Kidney (tissue), 14 donors: ENCODE measurements around the gene SLC2A3. TPM values are rescaled to one million over a fixed set of nuclear protein-coding genes. Genes with fewer than 3 reads are reported as not detected.
"Not testable (repeated sequence)": the region's sequence is repeated elsewhere in the genome, so short reads cannot be mapped to it uniquely, and the experiment has no call there.

Source experiments
- DNase-seq, 5 donors: peaks; one replicate each; pipeline ENCODE4 v3.0.0-alpha.2; 2013 to 2020
- FAIRE-seq: peaks from 2 replicates; lab custom pipeline; 2012; peaks lifted over from hg19 to GRCh38; lab: Jason Lieb, UNC
- H3K27ac ChIP-seq, 2 donors: one replicate each; pipeline ENCODE4 v1.7.0; 2013; ENCODE audit warnings: low read depth in 2 of 2, low read length in 2 of 2, inconsistent platforms in 1 of 2
- H3K27me3 ChIP-seq: one replicate; pipeline ENCODE4 v1.7.1; 2013; ENCODE audit warnings: low read length, inconsistent platforms; ENCODE audit not compliant: control insufficient read depth, insufficient read depth
- H3K36me3 ChIP-seq, 3 donors: one replicate each; pipeline versions ENCODE4 v1.7.0 to v1.7.1; 2013; ENCODE audit warnings: low read length in 3 of 3, control low read depth in 1 of 3, inconsistent platforms in 1 of 3; ENCODE audit not compliant: insufficient read depth in 3 of 3, control insufficient read depth in 2 of 3
- H3K4me1 ChIP-seq, 3 donors: one replicate each; pipeline versions ENCODE4 v1.7.0 to v1.7.1; 2013; ENCODE audit warnings: low read length in 3 of 3, inconsistent platforms in 1 of 3, low read depth in 1 of 3; ENCODE audit not compliant: control insufficient read depth in 2 of 3, insufficient read depth in 2 of 3
- H3K4me3 ChIP-seq, 3 donors: one replicate each; pipeline versions ENCODE4 v1.7.0 to v1.8.1; 2013; ENCODE audit warnings: low read length in 3 of 3, control low read depth in 1 of 3, inconsistent platforms in 1 of 3
- H3K9ac ChIP-seq, 3 donors: one replicate each; pipeline versions ENCODE4 v1.7.0 to v1.7.1; 2013; ENCODE audit warnings: low read length in 3 of 3, control low read depth in 1 of 3, inconsistent platforms in 1 of 3
- H3K9me3 ChIP-seq, 3 donors: one replicate each; pipeline versions ENCODE4 v1.7.0 to v1.7.1; 2013; ENCODE audit warnings: low read length in 3 of 3, control low read depth in 1 of 3, inconsistent platforms in 1 of 3; ENCODE audit not compliant: control insufficient read depth in 2 of 3, insufficient read depth in 1 of 3
- intact Hi-C: fragments of 100-400 bp; cut with DNase I; formaldehyde crosslinking; loops from one replicate; pipeline ENCODE4 v1.11.1; 2022
- polyA plus RNA-seq: library from polyadenylated mRNA; stranded (reverse); fragments of 350-450 nt; fragmentation: Illumina TruSeq; extraction: RNeasy Lipid Tissue Mini Kit (QIAGEN cat#74804); gene quantifications from one replicate; pipeline ENCODE4 v1.2.3, GENCODE V29; 2014; ENCODE audit warnings: low read depth, low replicate concordance; ENCODE audit not compliant: insufficient read depth
- total RNA-seq: library from RNA; stranded (reverse); fragmentation: NEBNext Ultra II Directional; extraction: Animal tissue kit (Norgen Biotek cat#: 25700); gene quantifications from one replicate; pipeline ENCODE4 v1.2.1, GENCODE V29; 2021
- TF ChIP-seq, protein P1 (sequence below): IDR thresholded peaks from 3 replicates; pipeline ENCODE4 v1.5.1; 2012; ENCODE audit warnings: mild to moderate bottlenecking, moderate library complexity, borderline replicate concordance; ENCODE audit not compliant: insufficient read depth; ENCODE audit errors: extremely low read depth
- donor health status: control.
- donor health status: control.
- donor health status: control.
- donor health status: control.
- donor health status: control.
- donor health status: DM: yes; HTN: yes; CAD: no.
- donor health status: Normal renal cell carcinoma (clear cell type).

The SLC2A3 gene
- total and polyA plus RNA-seq, 2 donors from 2014 or later, result 12.1 to 40.4 TPM

DNA sequence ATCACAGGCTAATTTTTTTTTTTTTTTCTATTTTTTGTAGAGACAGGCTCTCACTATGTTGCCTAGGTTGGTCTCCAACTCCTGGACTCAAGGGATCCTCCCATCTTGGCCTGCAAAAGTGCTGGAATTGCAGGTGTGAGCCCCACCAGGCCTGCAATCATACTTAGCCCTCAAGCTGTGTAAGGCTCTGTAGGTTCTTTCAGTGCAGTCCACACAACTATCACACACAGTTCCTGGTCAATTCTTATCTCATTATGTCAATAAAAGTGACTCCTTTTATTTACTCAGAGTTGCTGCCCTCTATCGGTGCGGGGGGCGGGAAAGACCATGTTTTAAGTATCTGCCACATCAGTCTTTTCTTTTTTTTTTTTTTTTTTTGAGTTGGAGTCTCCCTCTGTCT lies 29.0 kb downstream of the SLC2A3 start:
- H3K9me3 ChIP-seq, result no peaks in the 10 kb centered on the region
- no peaks in the 10 kb centered on the region for H3K4me1 ChIP-seq
- H3K36me3 ChIP-seq, result no peaks in the 10 kb centered on the region
- no peak for FAIRE-seq
- no peak overlapping the region for H3K4me3 ChIP-seq
- no peak overlapping the region for H3K27ac ChIP-seq
- intact Hi-C loops, result no loop called here
- TF ChIP-seq, protein P1, sequence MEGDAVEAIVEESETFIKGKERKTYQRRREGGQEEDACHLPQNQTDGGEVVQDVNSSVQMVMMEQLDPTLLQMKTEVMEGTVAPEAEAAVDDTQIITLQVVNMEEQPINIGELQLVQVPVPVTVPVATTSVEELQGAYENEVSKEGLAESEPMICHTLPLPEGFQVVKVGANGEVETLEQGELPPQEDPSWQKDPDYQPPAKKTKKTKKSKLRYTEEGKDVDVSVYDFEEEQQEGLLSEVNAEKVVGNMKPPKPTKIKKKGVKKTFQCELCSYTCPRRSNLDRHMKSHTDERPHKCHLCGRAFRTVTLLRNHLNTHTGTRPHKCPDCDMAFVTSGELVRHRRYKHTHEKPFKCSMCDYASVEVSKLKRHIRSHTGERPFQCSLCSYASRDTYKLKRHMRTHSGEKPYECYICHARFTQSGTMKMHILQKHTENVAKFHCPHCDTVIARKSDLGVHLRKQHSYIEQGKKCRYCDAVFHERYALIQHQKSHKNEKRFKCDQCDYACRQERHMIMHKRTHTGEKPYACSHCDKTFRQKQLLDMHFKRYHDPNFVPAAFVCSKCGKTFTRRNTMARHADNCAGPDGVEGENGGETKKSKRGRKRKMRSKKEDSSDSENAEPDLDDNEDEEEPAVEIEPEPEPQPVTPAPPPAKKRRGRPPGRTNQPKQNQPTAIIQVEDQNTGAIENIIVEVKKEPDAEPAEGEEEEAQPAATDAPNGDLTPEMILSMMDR, result no peak
- peak in 3 of 5 donors; percentile 15 to 46 (median 26) for DNase-seq
- H3K27me3 ChIP-seq, result no peaks in the 10 kb centered on the region
- H3K9ac ChIP-seq, result no peak overlapping the region

DNA sequence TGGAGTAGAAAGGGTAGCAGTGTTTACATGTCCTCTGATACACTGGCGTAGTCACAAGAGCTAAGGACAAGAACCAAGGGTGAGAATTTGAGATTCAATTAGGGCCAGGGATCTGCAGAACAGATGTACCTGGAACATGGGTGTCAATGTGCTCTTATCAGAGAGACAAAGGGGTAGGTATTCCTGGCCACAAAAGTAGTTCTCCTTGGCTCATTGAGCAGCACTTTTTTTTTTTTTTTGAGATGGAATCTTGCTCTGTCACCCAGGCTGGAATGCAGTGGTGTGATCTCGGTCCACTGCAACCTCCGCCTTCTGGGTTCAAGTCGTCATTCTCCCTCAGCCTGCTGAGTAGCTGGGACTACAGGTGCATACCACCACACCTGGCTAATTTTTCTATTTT lies 29.7 kb downstream of the SLC2A3 start:
- H3K4me3 ChIP-seq, H3K36me3 ChIP-seq, H3K9me3 ChIP-seq, FAIRE-seq, H3K27me3 ChIP-seq, intact Hi-C loops, H3K9ac ChIP-seq, H3K4me1 ChIP-seq, H3K27ac ChIP-seq: not testable (repeated sequence)
- DNase-seq, result peak in 1 of 5 donors; percentile 29

DNA sequence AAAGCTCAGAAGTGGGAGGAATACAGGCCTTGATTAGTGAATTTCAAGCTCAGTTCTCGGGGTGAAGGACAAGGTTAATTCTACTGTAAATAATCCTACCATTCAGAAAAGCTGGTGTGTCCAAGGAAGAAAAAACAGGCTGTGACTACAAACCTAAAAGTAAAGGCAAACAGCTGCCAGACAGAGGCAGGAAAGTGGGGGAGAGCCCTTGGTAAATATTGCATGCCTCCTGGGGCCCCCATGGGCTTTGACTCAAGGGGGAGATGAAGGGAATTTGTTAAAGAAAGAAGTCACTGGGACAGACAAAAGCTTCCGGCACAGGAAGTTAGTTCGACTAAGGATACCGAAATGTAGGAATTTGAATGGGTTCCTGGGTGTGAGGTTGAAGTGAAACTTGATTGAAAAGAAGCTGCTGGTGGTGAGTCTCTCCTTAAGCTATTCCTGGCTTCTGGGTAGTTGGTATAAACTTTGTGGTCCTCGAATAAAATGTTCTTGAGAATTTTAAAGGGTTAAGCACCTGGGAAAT lies 30.3 kb downstream of the SLC2A3 start:
- DNase-seq, result peak in 3 of 5 donors; percentile 39 to 86 (median 85)
- H3K36me3 ChIP-seq, H3K9me3 ChIP-seq, H3K9ac ChIP-seq, FAIRE-seq, H3K27ac ChIP-seq, H3K27me3 ChIP-seq, H3K4me1 ChIP-seq, intact Hi-C loops, H3K4me3 ChIP-seq: not testable (repeated sequence)

DNA sequence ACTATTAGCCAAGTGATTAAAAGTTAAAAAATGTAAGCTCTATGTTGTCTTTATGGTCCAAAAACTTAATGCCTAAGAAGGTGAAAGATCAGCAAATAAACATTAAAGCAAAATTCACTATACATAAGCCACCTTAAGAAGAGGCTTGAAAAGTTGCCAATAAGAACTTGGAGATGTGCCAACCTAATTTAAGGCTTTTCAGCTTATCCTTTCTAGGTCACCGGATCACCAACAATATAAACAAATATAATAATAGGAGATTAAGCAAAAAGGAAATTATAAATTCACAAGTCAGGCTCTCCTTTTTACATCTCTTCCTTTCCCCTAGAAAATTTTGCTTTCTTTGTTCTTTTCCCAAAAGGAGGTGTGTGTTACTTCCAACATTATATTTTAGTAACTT lies 30.9 kb downstream of the SLC2A3 start:
- Histone ChIP-seq H3K36me3 (no peaks in the 10 kb centered on the region), H3K27ac (no peak overlapping the region), H3K4me1 (no peaks in the 10 kb centered on the region), H3K27me3 (no peaks in the 10 kb centered on the region), H3K9me3 (no peaks in the 10 kb centered on the region), H3K9ac (no peak overlapping the region), H3K4me3 (no peak overlapping the region)
- no peak for FAIRE-seq
- TF ChIP-seq, protein P1, result no peak
- intact Hi-C loops, result no loop called here
- DNase-seq, result peak in 2 of 5 donors; percentile 73 to 75

DNA sequence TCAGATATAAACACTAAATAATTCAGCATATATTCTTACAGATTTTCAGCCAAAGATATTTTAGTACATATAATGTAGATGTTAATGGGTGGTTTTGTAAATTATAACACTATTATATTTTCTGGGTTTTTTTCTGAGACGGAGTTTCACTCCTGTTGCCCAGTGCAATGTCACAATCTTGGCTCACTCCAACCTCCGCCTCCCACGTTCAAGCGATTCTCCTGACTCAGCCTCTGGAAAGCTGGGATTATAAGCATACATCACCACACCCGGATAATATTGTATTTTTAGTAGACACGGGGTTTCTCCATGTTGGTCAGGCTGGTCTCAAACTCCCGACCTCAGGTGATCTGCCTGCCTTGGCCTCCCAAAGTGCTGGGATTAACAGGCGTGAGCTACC lies 33.6 kb downstream of the SLC2A3 start:
- H3K27me3 ChIP-seq, intact Hi-C loops, H3K36me3 ChIP-seq, H3K4me3 ChIP-seq, DNase-seq, H3K4me1 ChIP-seq, H3K27ac ChIP-seq, FAIRE-seq, H3K9ac ChIP-seq, H3K9me3 ChIP-seq: not testable (repeated sequence)
